Measurements from ENCODE around the gene RASGRP1. TPM values are rescaled to one million over a fixed set of nuclear protein-coding genes. Genes with fewer than 3 reads are reported as not detected.

Gene RASGRP1
- total RNA-seq, 2 donors from 2014 or later = 7.0 to 8.8 TPM

- Histone ChIP-seq H3K36me3 (ENCODE audit: control insufficient read depth, insufficient read depth, low read length) (no peaks in the 10 kb centered on the region), H3K27ac (ENCODE audit: low read depth, low read length) (no peak overlapping the region), H3K9me3 (ENCODE audit: control insufficient read depth, low read length) (no peaks in the 10 kb centered on the region), H3K4me1 (ENCODE audit: control insufficient read depth, insufficient read depth, low read length) (no peaks in the 10 kb centered on the region), H3K27me3 (ENCODE audit: control insufficient read depth, insufficient read depth, low read length, poor library complexity, severe bottlenecking) (peaks cover 25% of the 10 kb centered on the region), H3K4me3 (ENCODE audit: low read length) (no peak overlapping the region), H3K9ac (ENCODE audit: extremely low read depth, low read length, poor library complexity, severe bottlenecking) (no peak overlapping the region)
- Mint-ChIP-seq H3K4me3 (no peak overlapping the region), H3K36me3 (ENCODE audit: low read depth) (no peaks in the 10 kb centered on the region), H3K27me3 (ENCODE audit: insufficient read depth) (peaks cover 58% of the 10 kb centered on the region), H3K9me3 (peaks cover 3% of the 10 kb centered on the region), H3K4me1 (peaks cover 9% of the 10 kb centered on the region), H3K27ac (no peak overlapping the region)
- TF ChIP-seq CTCF (conservative IDR thresholded peaks at IDR 0.05) = no peak
- WGBS, 2 experiments (ENCODE audit: insufficient coverage in 1 of 2, insufficient read length in 1 of 2) = 88 to 94% methylated on average over 2 to 3 of the region's 3 CpGs
- DNase-seq = no peak
Observed at GRCh38 chr15:38597219-38597800, 32.7 kb upstream of the RASGRP1 start.

- DNase-seq = no peak
- H3K4me3 Mint-ChIP-seq = no peak overlapping the region
- no peak overlapping the region for H3K4me3 ChIP-seq (ENCODE audit: low read length)
- peaks cover 3% of the 10 kb centered on the region for H3K9me3 Mint-ChIP-seq
- H3K9me3 ChIP-seq (ENCODE audit: control insufficient read depth, low read length) = no peaks in the 10 kb centered on the region
- peaks cover 5% of the 10 kb centered on the region for H3K4me1 ChIP-seq (ENCODE audit: control insufficient read depth, insufficient read depth, low read length)
- H3K4me1 Mint-ChIP-seq = peaks cover 9% of the 10 kb centered on the region
- peaks cover 21% of the 10 kb centered on the region for H3K27me3 ChIP-seq (ENCODE audit: control insufficient read depth, insufficient read depth, low read length, poor library complexity, severe bottlenecking)
- no peaks in the 10 kb centered on the region for H3K36me3 ChIP-seq (ENCODE audit: control insufficient read depth, insufficient read depth, low read length)
- H3K27ac Mint-ChIP-seq = no peak overlapping the region
- no peak overlapping the region for H3K27ac ChIP-seq (ENCODE audit: low read depth, low read length)
- H3K27me3 Mint-ChIP-seq (ENCODE audit: insufficient read depth) = peaks cover 68% of the 10 kb centered on the region
- TF ChIP-seq CTCF (conservative IDR thresholded peaks at IDR 0.05) = no peak
- 87 to 96% methylated on average over 3 to 4 of the region's 4 CpGs for WGBS, 2 experiments (ENCODE audit: insufficient coverage in 1 of 2, insufficient read length in 1 of 2)
- H3K9ac ChIP-seq (ENCODE audit: extremely low read depth, low read length, poor library complexity, severe bottlenecking) = no peak overlapping the region
- H3K36me3 Mint-ChIP-seq (ENCODE audit: low read depth) = no peaks in the 10 kb centered on the region
Observed at GRCh38 chr15:38593524-38593923, 28.9 kb upstream of the RASGRP1 start.

- Histone ChIP-seq H3K4me1 (ENCODE audit: control insufficient read depth, insufficient read depth, low read length) (peaks cover 6% of the 10 kb centered on the region), H3K27me3 (ENCODE audit: control insufficient read depth, insufficient read depth, low read length, poor library complexity, severe bottlenecking) (peaks cover 28% of the 10 kb centered on the region), H3K9me3 (ENCODE audit: control insufficient read depth, low read length) (no peaks in the 10 kb centered on the region), H3K4me3 (ENCODE audit: low read length) (no peak overlapping the region), H3K27ac (ENCODE audit: low read depth, low read length) (no peak overlapping the region), H3K9ac (ENCODE audit: extremely low read depth, low read length, poor library complexity, severe bottlenecking) (no peak overlapping the region), H3K36me3 (ENCODE audit: control insufficient read depth, insufficient read depth, low read length) (no peaks in the 10 kb centered on the region)
- Mint-ChIP-seq H3K27me3 (ENCODE audit: insufficient read depth) (peaks cover 66% of the 10 kb centered on the region), H3K4me3 (no peak overlapping the region), H3K36me3 (ENCODE audit: low read depth) (no peaks in the 10 kb centered on the region), H3K4me1 (peaks cover 9% of the 10 kb centered on the region), H3K27ac (no peak overlapping the region), H3K9me3 (peaks cover 12% of the 10 kb centered on the region)
- WGBS, 2 experiments (ENCODE audit: insufficient coverage in 1 of 2, insufficient read length in 1 of 2) = 88 to 92% methylated on average over 3 to 4 of the region's 4 CpGs
- no peak for TF ChIP-seq CTCF (conservative IDR thresholded peaks at IDR 0.05)
- no peak for DNase-seq
Observed at GRCh38 chr15:38589502-38589901, 24.9 kb upstream of the RASGRP1 start.
